ENCODE data around the gene ZBTB40.

ZBTB40 gene

GRCh38 chr1:22520871-22521270 is 69.2 kb downstream of the ZBTB40 start:
- in situ Hi-C loops (cut with MboI; ENCODE audit: low pct_unique_long_range_greater_than_20kb, low sequenced_read_pairs, unreplicated experiment), result no loop called here
- no peak for TF ChIP-seq CTCF (IDR thresholded peaks at IDR 0.05; ENCODE audit: extremely low read depth, insufficient read depth, missing control alignments)
- DNase-seq (ENCODE audit: low spot score), result no peak

DNA sequence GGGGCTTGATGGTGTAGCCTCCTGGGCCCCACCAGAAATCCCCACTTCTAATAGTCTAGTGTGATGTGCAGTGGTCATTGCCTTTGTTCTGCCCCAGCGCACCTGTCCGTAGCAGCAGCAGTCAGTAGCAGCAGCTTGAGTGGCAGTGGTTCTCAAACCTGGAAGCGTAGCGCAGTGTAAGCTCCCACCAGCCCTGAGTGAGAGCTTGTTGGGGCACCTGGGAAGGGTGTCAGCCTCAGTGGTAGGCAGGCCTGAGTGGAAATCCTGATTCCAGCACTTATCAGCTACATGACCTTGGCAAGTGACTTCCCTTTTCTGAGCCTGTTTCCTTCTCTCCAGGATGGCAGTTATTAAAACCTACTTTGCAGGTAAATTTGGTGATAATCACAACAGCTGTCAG is 70.0 kb downstream of the ZBTB40 start:
- in situ Hi-C loops (cut with MboI; ENCODE audit: low pct_unique_long_range_greater_than_20kb, low sequenced_read_pairs, unreplicated experiment), result no loop called here
- no peak for TF ChIP-seq CTCF (IDR thresholded peaks at IDR 0.05; ENCODE audit: extremely low read depth, insufficient read depth, missing control alignments)
- no peak for DNase-seq (ENCODE audit: low spot score)

GRCh38 chr1:22522221-22522743 is 70.6 kb downstream of the ZBTB40 start:
- in situ Hi-C loops (cut with MboI; ENCODE audit: low pct_unique_long_range_greater_than_20kb, low sequenced_read_pairs, unreplicated experiment), result no loop called here
- no peak for DNase-seq (ENCODE audit: low spot score)
- TF ChIP-seq CTCF (IDR thresholded peaks at IDR 0.05; ENCODE audit: extremely low read depth, insufficient read depth, missing control alignments), result no peak

DNA sequence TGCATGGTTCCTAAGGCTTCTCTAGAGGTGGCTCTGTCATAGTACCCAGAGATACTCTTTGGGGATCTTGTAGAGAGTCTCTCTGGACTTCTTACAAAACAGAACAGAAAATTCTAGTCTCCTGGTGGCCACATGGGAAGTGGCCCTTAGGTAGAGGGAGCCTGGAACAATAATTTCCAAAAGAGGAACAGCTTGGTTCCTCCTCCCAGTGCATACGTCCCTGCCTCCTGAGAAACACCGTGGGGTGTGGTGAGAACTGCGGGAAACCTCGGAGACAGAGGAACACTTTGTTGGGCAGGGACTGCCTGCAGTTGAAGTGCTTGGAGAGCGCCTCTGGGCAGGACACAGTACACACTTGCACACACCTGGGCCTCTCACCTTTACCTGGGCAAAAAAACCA is 72.8 kb downstream of the ZBTB40 start:
- in situ Hi-C loops (cut with MboI; ENCODE audit: low pct_unique_long_range_greater_than_20kb, low sequenced_read_pairs, unreplicated experiment), result no loop called here
- no peak for DNase-seq (ENCODE audit: low spot score)
- no peak for TF ChIP-seq CTCF (IDR thresholded peaks at IDR 0.05; ENCODE audit: extremely low read depth, insufficient read depth, missing control alignments)

- no peak for DNase-seq (ENCODE audit: low spot score)
- no peak for TF ChIP-seq CTCF (IDR thresholded peaks at IDR 0.05; ENCODE audit: extremely low read depth, insufficient read depth, missing control alignments)
These were observed 73.6 kb downstream of the ZBTB40 start for GRCh38 chr1:22525211-22525610.

GRCh38 chr1:22525646-22526045 is 74.0 kb downstream of the ZBTB40 start:
- TF ChIP-seq CTCF (IDR thresholded peaks at IDR 0.05; ENCODE audit: extremely low read depth, insufficient read depth, missing control alignments), result no peak
- in situ Hi-C loops (cut with MboI; ENCODE audit: low pct_unique_long_range_greater_than_20kb, low sequenced_read_pairs, unreplicated experiment), result no loop called here
- no peak for DNase-seq (ENCODE audit: low spot score)

More at GRCh38 chr1:22525211-22525610, 73.6 kb downstream of the ZBTB40 start:
- in situ Hi-C loops (cut with MboI; ENCODE audit: low pct_unique_long_range_greater_than_20kb, low sequenced_read_pairs, unreplicated experiment), result no loop called here

DNA sequence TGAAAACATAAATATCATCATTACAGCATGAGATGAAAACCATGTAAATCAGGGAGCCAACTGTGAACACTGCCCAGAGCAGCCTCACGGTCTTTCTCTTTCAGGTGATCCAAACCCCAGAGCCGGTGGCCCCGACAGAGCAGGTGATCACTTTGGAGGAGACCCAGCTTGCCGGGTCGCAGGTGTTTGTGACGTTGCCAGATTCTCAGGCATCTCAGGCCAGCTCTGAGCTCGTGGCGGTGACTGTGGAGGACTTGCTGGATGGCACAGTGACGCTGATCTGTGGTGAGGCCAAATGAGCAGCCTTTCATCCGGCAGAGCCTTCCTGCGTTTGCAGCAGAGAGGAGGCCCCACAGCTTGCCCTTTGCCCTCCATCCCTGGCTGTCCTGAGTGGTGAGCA is 74.4 kb downstream of the ZBTB40 start:
- DNase-seq (ENCODE audit: low spot score), result no peak
- no peak for TF ChIP-seq CTCF (IDR thresholded peaks at IDR 0.05; ENCODE audit: extremely low read depth, insufficient read depth, missing control alignments)
- in situ Hi-C loops (cut with MboI; ENCODE audit: low pct_unique_long_range_greater_than_20kb, low sequenced_read_pairs, unreplicated experiment), result no loop called here

Data from GM13977 (cell line).